ENCODE results near the gene PTPRM. TPM values are rescaled to one million over a fixed set of nuclear protein-coding genes. Genes with fewer than 3 reads are reported as not detected.

The PTPRM gene
- total RNA-seq, 1 donor from 2014 or later: 131 TPM

GRCh38 chr18:8400193-8400752 is 833.2 kb downstream of the PTPRM start:
- H3K27me3 Mint-ChIP-seq (ENCODE audit: low read depth): no peaks in the 10 kb centered on the region
- no peak overlapping the region for H3K4me3 Mint-ChIP-seq (ENCODE audit: unreplicated experiment)
- peaks cover 14% of the 10 kb centered on the region for H3K36me3 Mint-ChIP-seq (ENCODE audit: low read depth)
- TF ChIP-seq, protein P1, sequence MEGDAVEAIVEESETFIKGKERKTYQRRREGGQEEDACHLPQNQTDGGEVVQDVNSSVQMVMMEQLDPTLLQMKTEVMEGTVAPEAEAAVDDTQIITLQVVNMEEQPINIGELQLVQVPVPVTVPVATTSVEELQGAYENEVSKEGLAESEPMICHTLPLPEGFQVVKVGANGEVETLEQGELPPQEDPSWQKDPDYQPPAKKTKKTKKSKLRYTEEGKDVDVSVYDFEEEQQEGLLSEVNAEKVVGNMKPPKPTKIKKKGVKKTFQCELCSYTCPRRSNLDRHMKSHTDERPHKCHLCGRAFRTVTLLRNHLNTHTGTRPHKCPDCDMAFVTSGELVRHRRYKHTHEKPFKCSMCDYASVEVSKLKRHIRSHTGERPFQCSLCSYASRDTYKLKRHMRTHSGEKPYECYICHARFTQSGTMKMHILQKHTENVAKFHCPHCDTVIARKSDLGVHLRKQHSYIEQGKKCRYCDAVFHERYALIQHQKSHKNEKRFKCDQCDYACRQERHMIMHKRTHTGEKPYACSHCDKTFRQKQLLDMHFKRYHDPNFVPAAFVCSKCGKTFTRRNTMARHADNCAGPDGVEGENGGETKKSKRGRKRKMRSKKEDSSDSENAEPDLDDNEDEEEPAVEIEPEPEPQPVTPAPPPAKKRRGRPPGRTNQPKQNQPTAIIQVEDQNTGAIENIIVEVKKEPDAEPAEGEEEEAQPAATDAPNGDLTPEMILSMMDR (IDR thresholded peaks at IDR 0.05): no peak
- DNase-seq (ENCODE audit: low spot score): no peak
- H3K27ac Mint-ChIP-seq (ENCODE audit: unreplicated experiment): no peak overlapping the region
- peaks cover 12% of the 10 kb centered on the region for H3K4me1 Mint-ChIP-seq (ENCODE audit: low read depth)
- peaks cover 2% of the 10 kb centered on the region for H3K9me3 Mint-ChIP-seq (ENCODE audit: low read depth)

- H3K36me3 Mint-ChIP-seq (ENCODE audit: low read depth): peaks cover 14% of the 10 kb centered on the region
- H3K27ac Mint-ChIP-seq (ENCODE audit: unreplicated experiment): no peak overlapping the region
Observed at GRCh38 chr18:8400825-8401224, 833.7 kb downstream of the PTPRM start.

GRCh38 chr18:8401606-8402005 is 834.5 kb downstream of the PTPRM start:
- peaks cover 2% of the 10 kb centered on the region for H3K9me3 Mint-ChIP-seq (ENCODE audit: low read depth)
- peaks cover 17% of the 10 kb centered on the region for H3K36me3 Mint-ChIP-seq (ENCODE audit: low read depth)
- peaks cover 10% of the 10 kb centered on the region for H3K4me1 Mint-ChIP-seq (ENCODE audit: low read depth)
- H3K4me3 Mint-ChIP-seq (ENCODE audit: unreplicated experiment): no peak overlapping the region
- DNase-seq (ENCODE audit: low spot score): no peak
- TF ChIP-seq, protein P1 (IDR thresholded peaks at IDR 0.05): no peak
- no peaks in the 10 kb centered on the region for H3K27me3 Mint-ChIP-seq (ENCODE audit: low read depth)
- H3K27ac Mint-ChIP-seq (ENCODE audit: unreplicated experiment): no peak overlapping the region

More at GRCh38 chr18:8400825-8401224, 833.7 kb downstream of the PTPRM start:
- peaks cover 2% of the 10 kb centered on the region for H3K9me3 Mint-ChIP-seq (ENCODE audit: low read depth)
- TF ChIP-seq, protein P1 (IDR thresholded peaks at IDR 0.05): no peak
- H3K4me3 Mint-ChIP-seq (ENCODE audit: unreplicated experiment): no peak overlapping the region
- H3K27me3 Mint-ChIP-seq (ENCODE audit: low read depth): no peaks in the 10 kb centered on the region
- no peak for DNase-seq (ENCODE audit: low spot score)
- H3K4me1 Mint-ChIP-seq (ENCODE audit: low read depth): peaks cover 12% of the 10 kb centered on the region

DNA sequence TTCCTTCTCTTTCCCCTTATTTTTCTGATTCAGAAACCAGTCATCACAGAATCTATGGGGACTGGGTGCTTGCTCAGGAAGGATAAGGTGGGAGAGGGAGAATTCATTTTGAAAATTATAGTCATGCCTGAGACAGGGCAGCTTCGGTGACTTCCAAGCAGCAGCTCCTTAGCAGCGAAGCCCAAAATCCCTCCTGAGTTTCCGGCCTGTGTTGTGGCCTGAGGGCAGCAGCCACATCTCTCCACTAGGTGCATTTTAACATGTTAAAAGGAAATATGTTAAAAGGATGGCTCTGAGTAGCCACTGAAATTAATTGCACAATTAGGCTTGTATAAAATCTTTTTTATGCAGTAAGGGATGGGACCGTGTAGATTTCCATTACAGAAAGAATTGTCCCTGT is 835.1 kb downstream of the PTPRM start:
- Mint-ChIP-seq H3K9me3 (ENCODE audit: low read depth) (peaks cover 2% of the 10 kb centered on the region), H3K36me3 (ENCODE audit: low read depth) (peaks cover 21% of the 10 kb centered on the region), H3K27me3 (ENCODE audit: low read depth) (no peaks in the 10 kb centered on the region), H3K4me3 (ENCODE audit: unreplicated experiment) (no peak overlapping the region), H3K4me1 (ENCODE audit: low read depth) (peaks cover 4% of the 10 kb centered on the region), H3K27ac (ENCODE audit: unreplicated experiment) (no peak overlapping the region)
- TF ChIP-seq, protein P1 (IDR thresholded peaks at IDR 0.05): no peak
- DNase-seq (ENCODE audit: low spot score): no peak

DNA sequence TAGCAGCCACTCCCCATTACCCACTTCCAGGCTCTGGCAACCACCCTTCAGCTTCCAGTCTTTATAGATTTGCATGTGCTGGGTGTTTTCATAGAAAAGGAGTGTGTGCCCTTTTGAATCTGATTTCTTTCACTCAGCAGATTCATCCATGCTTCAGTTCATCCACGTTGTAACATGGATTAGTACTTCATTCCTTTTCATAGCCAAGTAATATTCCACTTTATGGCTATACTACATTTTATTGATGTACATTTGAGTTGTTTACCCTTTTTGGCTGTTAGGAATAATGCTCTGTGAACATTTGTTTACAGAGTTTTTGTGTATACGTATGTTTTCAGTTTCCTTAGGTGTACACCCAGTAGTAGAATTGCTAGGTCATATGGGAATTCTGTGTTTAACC is 836.6 kb downstream of the PTPRM start:
- peaks cover 30% of the 10 kb centered on the region for H3K36me3 Mint-ChIP-seq (ENCODE audit: low read depth)
- H3K4me1 Mint-ChIP-seq (ENCODE audit: low read depth): no peaks in the 10 kb centered on the region
- no peaks in the 10 kb centered on the region for H3K27me3 Mint-ChIP-seq (ENCODE audit: low read depth)
- H3K27ac Mint-ChIP-seq (ENCODE audit: unreplicated experiment): no peak overlapping the region
- H3K9me3 Mint-ChIP-seq (ENCODE audit: low read depth): peaks cover 2% of the 10 kb centered on the region
- no peak for DNase-seq (ENCODE audit: low spot score)
- TF ChIP-seq, protein P1 (IDR thresholded peaks at IDR 0.05): no peak
- no peak overlapping the region for H3K4me3 Mint-ChIP-seq (ENCODE audit: unreplicated experiment)
